HG02610 (cell line): ENCODE data around the gene CAB39.
A peak's percentile ranks its signal among the peaks of the same experiment; 100 is the strongest.

Experiments used
- ATAC-seq: cut with Tn5 transposase; IDR thresholded peaks from one replicate; pipeline ENCODE4 v1.9.1; 2021; ENCODE audit warnings: mild to moderate bottlenecking, moderate library complexity; ENCODE audit not compliant: unreplicated experiment

Gene CAB39

DNA sequence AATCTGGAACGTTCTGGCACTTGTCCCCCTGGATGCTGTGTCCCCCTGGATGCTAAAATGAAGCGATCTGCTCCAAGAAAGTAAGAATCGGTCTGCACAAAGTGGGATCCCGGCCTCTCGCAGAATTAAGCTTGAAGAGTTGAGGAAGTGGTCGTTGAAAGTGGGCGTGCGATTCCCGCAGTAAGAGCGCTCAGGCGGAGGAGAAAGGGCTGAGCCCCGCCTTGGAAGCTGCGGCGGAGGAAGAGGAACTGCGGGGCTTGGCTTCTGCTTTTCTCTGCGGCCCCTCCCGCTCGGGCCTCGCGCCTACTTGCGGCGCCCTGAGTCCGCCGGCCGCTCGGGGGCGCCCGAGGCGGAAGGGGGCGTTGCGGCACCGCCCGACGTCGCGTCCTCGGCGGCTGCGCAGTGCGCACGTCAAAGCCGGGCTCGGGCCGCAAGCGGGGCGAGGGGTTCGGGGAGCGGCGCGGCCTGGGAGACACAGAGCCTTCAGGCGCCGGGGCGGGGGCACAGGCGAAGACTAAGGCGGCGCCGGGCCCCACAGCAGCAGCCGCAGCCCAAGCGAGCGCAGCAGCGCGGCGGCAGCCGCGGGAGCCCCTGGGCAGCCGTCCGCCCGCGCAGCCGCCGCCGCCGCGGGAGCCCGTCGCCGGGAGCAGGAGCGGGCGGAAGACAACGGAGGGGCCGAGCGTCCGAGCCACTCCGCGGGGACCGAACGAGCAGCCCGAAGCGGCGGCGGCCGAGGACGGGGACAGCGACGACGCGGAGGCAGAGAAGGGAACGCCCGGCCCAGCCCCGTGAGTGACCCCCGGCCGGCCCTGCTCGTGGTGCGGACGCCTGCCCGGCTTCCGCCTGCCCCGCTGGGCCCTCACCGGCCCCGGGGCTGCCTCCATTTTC lies at the start of gene CAB39:
Gene CAB39 (plus strand): TSS at position 400 of the 888 bp plus-strand sequence. CDS start 47,160 bp downstream, outside the sequence.
- peak; percentile 88 for ATAC-seq

GRCh38 chr2:230664128-230664527 lies 48.5 kb upstream of the CAB39 start:
- ATAC-seq = no peak

- no peak for ATAC-seq
Measured at GRCh38 chr2:230664844-230665243, 47.8 kb upstream of the CAB39 start.

- ATAC-seq = peak; percentile 25
Measured at GRCh38 chr2:230665263-230665691, 47.4 kb upstream of the CAB39 start.

- no peak for ATAC-seq
Measured at GRCh38 chr2:230666446-230666845, 46.2 kb upstream of the CAB39 start.

- ATAC-seq = no peak
Measured at GRCh38 chr2:230666885-230667712, 45.5 kb upstream of the CAB39 start.

- ATAC-seq = peak; percentile 50
Measured at GRCh38 chr2:230668184-230668938, 44.3 kb upstream of the CAB39 start.

GRCh38 chr2:230668939-230669303 lies 43.7 kb upstream of the CAB39 start:
- peak; percentile 30 for ATAC-seq

DNA sequence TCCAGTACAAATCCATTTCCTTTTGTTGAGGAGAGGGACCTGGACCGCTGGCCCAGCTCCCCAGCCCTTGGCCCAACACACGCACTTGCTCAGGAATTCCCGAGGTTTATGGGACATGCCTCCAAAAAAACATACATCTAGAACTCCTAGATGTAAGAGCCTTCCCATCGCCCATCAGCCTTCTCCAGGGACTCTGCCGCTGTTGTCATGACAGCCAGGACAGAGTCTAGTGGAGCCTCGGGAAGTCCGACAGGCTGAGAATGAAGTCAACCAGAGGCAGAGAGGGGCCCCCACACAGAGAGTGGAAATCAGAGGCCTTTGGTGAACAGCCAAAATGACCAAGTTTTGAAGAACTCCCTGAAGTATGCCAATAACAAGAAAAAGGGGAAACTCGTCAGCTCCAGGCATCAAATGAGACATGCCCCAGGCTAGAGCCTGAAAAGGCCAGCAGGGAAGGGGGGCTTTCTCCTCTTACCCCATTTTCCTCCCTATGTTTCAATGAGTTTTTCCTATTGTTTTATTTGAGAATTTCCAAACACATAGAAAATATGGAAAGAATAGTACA lies 43.2 kb upstream of the CAB39 start:
- ATAC-seq = no peak

GRCh38 chr2:230671117-230671516 lies 41.5 kb upstream of the CAB39 start:
- no peak for ATAC-seq

DNA sequence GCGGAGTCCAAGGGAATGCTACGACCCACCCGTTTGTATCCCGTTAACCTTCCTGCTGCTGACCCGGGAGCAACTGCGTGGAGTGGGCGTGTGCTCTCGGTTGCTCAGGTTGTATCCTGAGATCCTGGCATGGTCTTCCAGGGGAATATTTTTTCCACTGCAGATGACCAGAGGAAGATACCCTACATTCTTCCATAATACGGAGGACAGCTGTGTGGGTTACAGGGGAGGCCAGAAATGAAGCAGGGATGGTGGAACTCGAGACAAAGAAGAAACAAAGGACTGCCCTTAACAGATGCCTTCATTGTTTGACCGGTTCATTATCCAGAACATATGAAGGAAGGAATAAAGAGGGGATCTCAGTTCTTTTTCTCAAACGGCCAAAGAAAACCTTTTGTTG lies 39.8 kb upstream of the CAB39 start:
- no peak for ATAC-seq

DNA sequence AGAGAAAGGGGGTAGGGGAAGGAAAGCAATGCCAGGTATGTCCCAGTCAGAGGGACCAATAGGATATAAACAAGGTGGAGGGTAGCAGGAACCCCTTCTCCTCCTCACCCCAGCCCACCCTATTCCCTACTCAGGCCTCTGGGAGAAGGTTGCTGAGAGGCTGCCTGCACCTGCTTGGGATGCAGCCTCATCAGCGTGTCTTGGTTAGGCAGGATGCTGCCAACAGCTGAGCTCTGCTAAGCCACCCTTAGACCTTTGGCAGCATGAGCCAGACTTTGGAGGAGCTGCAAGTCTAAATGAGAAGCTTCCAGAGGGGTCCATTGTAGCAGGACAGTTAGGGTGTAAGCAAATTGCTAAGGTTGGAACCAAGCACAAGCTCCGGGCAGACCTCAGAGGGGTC lies 38.2 kb upstream of the CAB39 start:
- no peak for ATAC-seq

DNA sequence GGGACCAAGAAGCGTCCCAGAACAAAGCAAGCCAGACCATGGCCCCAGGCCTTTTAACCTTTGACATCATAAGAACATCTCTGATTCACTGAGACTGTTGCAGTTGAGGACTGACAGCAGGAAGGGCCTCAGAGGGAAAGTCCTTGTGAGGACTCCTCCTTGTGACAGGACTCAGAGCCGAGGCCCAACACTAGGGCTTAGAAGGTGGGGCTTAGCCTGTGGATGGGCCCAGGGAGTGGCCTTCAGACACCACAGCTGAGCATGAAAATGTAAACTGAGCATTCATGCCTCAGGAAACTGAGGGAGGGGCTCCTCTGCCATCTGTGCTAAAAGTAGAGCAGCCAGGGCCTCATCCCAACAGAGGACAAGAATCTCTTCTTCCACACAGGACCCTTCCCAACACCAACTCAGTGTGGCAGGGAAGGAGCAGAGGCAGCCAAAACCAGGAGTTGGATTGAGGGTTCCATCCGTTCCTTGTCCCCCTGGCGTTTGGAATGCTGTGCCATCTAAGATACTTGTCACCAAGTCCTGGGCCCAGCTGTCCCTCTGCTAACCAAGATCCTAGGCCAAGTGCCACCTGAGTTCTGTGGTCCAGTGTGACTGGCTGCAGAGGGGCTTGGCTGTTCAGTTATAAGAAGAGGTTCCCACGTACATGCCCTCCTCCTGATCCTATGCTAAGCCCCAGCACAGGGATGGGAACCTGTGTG lies 37.5 kb upstream of the CAB39 start:
- no peak for ATAC-seq

- ATAC-seq = no peak
Measured at GRCh38 chr2:230676546-230676945, 36.1 kb upstream of the CAB39 start.

GRCh38 chr2:230677201-230677946 lies 35.3 kb upstream of the CAB39 start:
- ATAC-seq = no peak

DNA sequence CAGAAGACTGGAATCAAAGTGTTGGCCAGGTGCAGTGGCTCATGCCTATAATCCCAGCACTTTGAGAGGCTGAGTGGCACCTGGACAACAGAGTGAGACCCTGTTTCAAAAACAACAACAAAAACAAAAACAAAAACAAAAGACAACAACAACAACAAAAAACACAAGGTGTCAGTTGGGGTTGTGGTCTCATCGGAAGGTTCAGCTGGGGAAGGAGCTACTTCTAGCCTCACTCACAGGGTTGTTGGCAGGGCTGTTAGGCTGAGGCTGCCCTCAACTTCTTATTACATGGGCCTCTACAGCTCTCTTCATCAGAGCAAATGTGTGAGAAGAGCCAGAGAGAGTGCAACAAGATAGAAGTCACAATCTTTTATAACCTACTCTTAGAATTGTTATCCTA lies 34.6 kb upstream of the CAB39 start:
- ATAC-seq = no peak

- no peak for ATAC-seq
Measured at GRCh38 chr2:230678451-230678850, 34.2 kb upstream of the CAB39 start.

- no peak for ATAC-seq
Measured at GRCh38 chr2:230680463-230681170, 32.0 kb upstream of the CAB39 start.

- ATAC-seq = no peak
Measured at GRCh38 chr2:230681171-230681545, 31.5 kb upstream of the CAB39 start.
